A673 (cell line): ENCODE data around the gene LIME1. TPM values are rescaled to one million over a fixed set of nuclear protein-coding genes. Genes with fewer than 3 reads are reported as not detected.

ENCODE experiments used
- BruUV-seq: library from RNA; stranded (reverse); fragments of 400-500 nt; replicated peaks from 2 replicates; lab custom pipeline; 2021; lab: Mats Ljungman, UMichigan
- CTCF ChIA-PET: fragments of 300-600 bp; sonication (Branson Sonifier 250); formaldehyde crosslinking; loops from one replicate; lab custom pipeline; 2022; ENCODE audit warnings: antibody characterized with exemption; lab: Charles Lee
- POLR2A ChIA-PET: fragments of 300-600 bp; sonication (Branson Sonifier 250); formaldehyde crosslinking; loops from one replicate; lab custom pipeline; 2022; ENCODE audit warnings: antibody characterized with exemption; ENCODE audit not compliant: low non-redundant PET; lab: Charles Lee
- DNase-seq: peaks from one replicate; pipeline ENCODE4 v3.0.0-alpha.2; 2015; ENCODE audit warnings: low spot score
- H3K27ac ChIP-seq: fragments of 200-600 bp; sonication (generic); 2 replicates; pipeline ENCODE4 v1.5.1; 2016; ENCODE audit warnings: mixed run types, low read depth, mild to moderate bottlenecking, mixed read lengths, antibody characterized with exemption, low read length; ENCODE audit not compliant: poor library complexity, severe bottlenecking
- H3K27me3 ChIP-seq: fragments of 200-600 bp; sonication (generic); replicated peaks from 2 replicates; pipeline ENCODE4 v1.6.1; 2017; ENCODE audit warnings: mixed run types, low read depth, mild to moderate bottlenecking, mixed read lengths, antibody characterized with exemption, low read length; ENCODE audit not compliant: insufficient read depth, poor library complexity
- H3K36me3 ChIP-seq: fragments of 200-600 bp; sonication (generic); 2 replicates; pipeline ENCODE4 v1.6.1; 2016; ENCODE audit warnings: mixed run types, mild to moderate bottlenecking, mixed read lengths, antibody characterized with exemption, low read length; ENCODE audit not compliant: insufficient read depth, poor library complexity, severe bottlenecking
- H3K4me1 ChIP-seq: fragments of 200-600 bp; sonication (generic); 2 replicates; pipeline ENCODE4 v1.6.1; 2017; ENCODE audit warnings: mixed run types, mild to moderate bottlenecking, mixed read lengths, antibody characterized with exemption, low read length; ENCODE audit not compliant: insufficient read depth, poor library complexity, severe bottlenecking
- H3K4me3 ChIP-seq: fragments of 200-600 bp; sonication (generic); 2 replicates; pipeline ENCODE4 v1.5.1; 2016; ENCODE audit warnings: low read depth, mixed run types, mild to moderate bottlenecking, mixed read lengths, low read length; ENCODE audit not compliant: poor library complexity, severe bottlenecking
- H3K9me3 ChIP-seq: fragments of 200-600 bp; sonication (generic); 2 replicates; pipeline ENCODE4 v1.6.1; 2016; ENCODE audit warnings: mixed run types, low read depth, mild to moderate bottlenecking, mixed read lengths, antibody characterized with exemption, low read length; ENCODE audit not compliant: poor library complexity, severe bottlenecking
- EZH2 ChIP-seq: fragments of 200-600 bp; sonication (generic); IDR thresholded peaks from 2 replicates; pipeline ENCODE4 v1.6.1; 2017; ENCODE audit warnings: borderline replicate concordance, low read depth, mild to moderate bottlenecking, mixed read lengths, antibody characterized with exemption, low read length; ENCODE audit not compliant: poor library complexity, severe bottlenecking
- intact Hi-C: fragments of 100-400 bp; cut with micrococcal nuclease; formaldehyde crosslinking; loops from one replicate; pipeline ENCODE4 v1.10.0; 2022; ENCODE audit not compliant: unreplicated experiment
- total RNA-seq: library from RNA; stranded (reverse); gene quantifications from 2 replicates; pipeline ENCODE4 v1.2.3, GENCODE V29; 2021
- TF ChIP-seq, protein P1 (sequence below): fragments of 300-800, 200-600 bp; sonication (generic); conservative IDR thresholded peaks from 2 replicates; pipeline ENCODE4 v1.5.1; 2017; ENCODE audit warnings: low read depth, mild to moderate bottlenecking, antibody characterized with exemption, low read length, moderate library complexity, mixed read lengths

LIME1 gene
- total RNA-seq, 1 experiment from 2014 or later = 16.3 TPM

DNA sequence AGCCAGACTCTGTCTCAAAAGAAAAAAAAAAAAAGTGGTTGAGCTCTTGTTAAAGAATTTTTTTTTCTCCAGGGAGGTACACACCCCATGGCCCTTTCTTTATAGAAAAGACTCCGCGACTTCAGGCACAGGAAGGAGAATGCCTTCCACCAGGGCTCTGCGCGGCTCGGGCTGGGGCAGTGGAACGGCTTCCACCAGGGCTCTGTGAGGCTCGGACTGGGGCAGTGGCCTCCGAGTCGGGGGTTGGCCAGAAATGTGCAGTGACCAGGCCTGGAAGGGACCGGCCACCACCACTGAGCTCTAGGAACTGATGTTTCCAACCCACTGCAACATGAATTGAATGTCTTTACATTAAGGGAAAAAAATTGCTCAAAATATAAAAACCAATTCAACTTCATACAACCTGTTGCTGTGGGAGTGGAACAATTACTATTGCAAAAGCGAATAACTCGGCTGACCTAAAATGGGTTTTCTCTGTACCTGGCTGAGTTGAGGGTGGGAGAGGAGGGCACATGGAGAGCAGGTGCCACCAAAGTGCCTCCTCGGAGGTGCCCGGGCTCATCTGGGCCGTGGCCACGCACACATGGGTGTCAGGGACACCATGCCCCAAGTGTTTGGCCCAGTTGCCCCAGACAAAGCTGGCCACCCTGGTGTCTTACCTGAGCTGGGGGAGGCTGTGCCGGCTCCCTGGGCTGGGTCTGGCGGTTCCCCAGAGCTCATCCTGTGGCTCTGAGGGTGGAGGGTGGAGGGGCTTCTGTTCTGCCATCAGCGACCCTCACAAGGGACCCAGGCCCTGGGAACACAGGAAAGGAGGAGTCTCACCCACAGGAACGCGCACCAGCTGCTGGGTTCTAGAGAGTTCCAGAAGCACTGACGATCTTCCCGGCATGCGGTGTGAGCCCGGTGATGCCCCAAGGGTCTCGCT is 32.4 kb downstream of the LIME1 start:
- no peak for TF ChIP-seq EZH2
- TF ChIP-seq, protein P1, sequence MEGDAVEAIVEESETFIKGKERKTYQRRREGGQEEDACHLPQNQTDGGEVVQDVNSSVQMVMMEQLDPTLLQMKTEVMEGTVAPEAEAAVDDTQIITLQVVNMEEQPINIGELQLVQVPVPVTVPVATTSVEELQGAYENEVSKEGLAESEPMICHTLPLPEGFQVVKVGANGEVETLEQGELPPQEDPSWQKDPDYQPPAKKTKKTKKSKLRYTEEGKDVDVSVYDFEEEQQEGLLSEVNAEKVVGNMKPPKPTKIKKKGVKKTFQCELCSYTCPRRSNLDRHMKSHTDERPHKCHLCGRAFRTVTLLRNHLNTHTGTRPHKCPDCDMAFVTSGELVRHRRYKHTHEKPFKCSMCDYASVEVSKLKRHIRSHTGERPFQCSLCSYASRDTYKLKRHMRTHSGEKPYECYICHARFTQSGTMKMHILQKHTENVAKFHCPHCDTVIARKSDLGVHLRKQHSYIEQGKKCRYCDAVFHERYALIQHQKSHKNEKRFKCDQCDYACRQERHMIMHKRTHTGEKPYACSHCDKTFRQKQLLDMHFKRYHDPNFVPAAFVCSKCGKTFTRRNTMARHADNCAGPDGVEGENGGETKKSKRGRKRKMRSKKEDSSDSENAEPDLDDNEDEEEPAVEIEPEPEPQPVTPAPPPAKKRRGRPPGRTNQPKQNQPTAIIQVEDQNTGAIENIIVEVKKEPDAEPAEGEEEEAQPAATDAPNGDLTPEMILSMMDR = no peak
- no peaks in the 10 kb centered on the region for H3K4me1 ChIP-seq
- DNase-seq = no peak
- BruUV-seq = no TSS peak
- H3K36me3 ChIP-seq = no peaks in the 10 kb centered on the region
- no peaks in the 10 kb centered on the region for H3K9me3 ChIP-seq
- H3K27ac ChIP-seq = no peak overlapping the region
- intact Hi-C loops = no loop called here
- H3K4me3 ChIP-seq = no peak overlapping the region
- H3K27me3 ChIP-seq = no peaks in the 10 kb centered on the region
- ChIA-PET POLR2A (no interaction called here), CTCF (no interaction called here)

DNA sequence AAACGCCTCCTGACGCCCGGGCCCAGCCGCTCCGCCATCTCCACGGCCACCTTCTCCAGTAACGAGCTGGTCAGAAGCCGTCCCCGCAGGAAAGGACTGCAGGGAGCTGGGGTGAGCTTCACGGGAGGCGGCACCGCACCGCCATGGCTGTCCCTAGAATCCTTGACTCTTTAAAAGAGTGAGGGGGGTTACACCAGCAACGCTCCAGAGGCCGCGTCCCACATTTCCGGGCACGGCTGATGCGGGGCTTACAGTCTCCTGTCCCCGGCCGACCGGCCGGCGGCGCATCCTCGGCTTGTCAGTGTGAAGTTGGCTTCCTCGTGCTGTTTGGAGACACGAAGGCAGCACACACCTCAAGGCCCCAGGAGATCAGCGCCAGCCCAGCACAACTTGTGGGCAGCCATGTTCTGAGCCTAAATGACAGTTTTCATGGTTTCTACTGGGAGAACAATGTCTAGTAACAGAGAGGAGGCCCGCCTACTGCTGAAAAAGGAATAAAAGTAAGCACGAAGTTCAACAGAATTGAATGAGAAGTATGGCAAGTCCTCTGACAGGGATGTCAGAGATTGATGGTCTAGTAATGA is 33.5 kb downstream of the LIME1 start:
- no peak overlapping the region for H3K27ac ChIP-seq
- intact Hi-C loops = loop anchor here (10.0 kb wide), 1 partner anchor 205 kb away; the partner anchor contains the start of gene SAMD10
- no peak overlapping the region for H3K4me3 ChIP-seq
- no peak for DNase-seq
- ChIA-PET CTCF (no interaction called here), POLR2A (no interaction called here)
- no peaks in the 10 kb centered on the region for H3K4me1 ChIP-seq
- no peaks in the 10 kb centered on the region for H3K9me3 ChIP-seq
- no peaks in the 10 kb centered on the region for H3K27me3 ChIP-seq
- no peak for TF ChIP-seq EZH2
- TF ChIP-seq, protein P1 = no peak
- BruUV-seq = no TSS peak
- H3K36me3 ChIP-seq = no peaks in the 10 kb centered on the region

DNA sequence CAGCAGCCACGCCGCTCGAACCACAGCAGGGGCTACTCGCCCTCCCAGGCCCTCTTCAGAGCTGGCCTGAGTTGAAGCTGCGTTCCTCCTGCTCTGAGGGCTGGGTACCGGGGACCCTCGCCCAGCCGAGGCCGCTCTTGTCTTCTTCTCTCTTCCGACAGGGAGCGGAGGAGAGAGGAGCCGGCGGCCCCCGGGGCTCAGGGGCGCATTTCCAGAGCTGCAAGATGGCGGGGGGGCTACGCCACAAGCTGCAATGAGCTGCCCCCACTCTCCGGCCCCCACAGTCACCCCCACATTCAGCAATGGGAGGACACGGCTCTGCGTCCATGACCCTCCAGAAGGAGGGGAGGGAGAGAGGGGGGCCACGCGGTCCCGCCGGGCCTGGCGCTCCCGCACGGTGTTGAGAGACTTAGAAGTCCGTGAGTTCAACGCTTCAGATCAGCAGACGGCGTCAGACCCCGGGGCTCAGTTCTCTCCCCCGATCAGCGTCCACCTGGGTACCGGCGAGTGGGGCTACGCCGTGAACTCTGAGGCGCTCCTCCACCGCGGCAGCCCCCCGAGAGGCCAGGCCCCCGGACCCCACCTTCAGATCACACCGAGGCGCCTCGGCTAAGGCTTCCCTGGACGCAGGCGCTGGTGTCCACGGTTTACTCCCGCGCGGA is 34.7 kb downstream of the LIME1 start:
- ChIA-PET CTCF (no interaction called here), POLR2A (no interaction called here)
- Histone ChIP-seq H3K9me3 (no peaks in the 10 kb centered on the region), H3K27me3 (no peaks in the 10 kb centered on the region), H3K4me3 (no peak overlapping the region), H3K36me3 (no peaks in the 10 kb centered on the region), H3K27ac (no peak overlapping the region), H3K4me1 (no peaks in the 10 kb centered on the region)
- intact Hi-C loops = loop anchor here (10.0 kb wide), 1 partner anchor 204 kb away; the partner anchor contains the start of gene SAMD10
- BruUV-seq = no TSS peak
- no peak for DNase-seq
- TF ChIP-seq, protein P1 = no peak
- TF ChIP-seq EZH2 = no peak
